Measurements from ENCODE around the gene NOXO1.

The NOXO1 gene

GRCh38 chr16:1997494-1998359 lies 16.5 kb upstream of the NOXO1 start:
- DNase-seq (ENCODE audit: low read depth in 3 of 3), result no peak

GRCh38 chr16:1993731-1994131 lies 12.5 kb upstream of the NOXO1 start:
- no peak for DNase-seq (ENCODE audit: low read depth in 3 of 3)

GRCh38 chr16:1992704-1993317 lies 11.5 kb upstream of the NOXO1 start:
- no peak for DNase-seq (ENCODE audit: low read depth in 3 of 3)

- peak; percentile 97 to 98 (median 97) for DNase-seq (ENCODE audit: low read depth in 3 of 3)
Observed at GRCh38 chr16:1991948-1992703, 10.9 kb upstream of the NOXO1 start.

GRCh38 chr16:1991588-1991947 lies 10.3 kb upstream of the NOXO1 start:
- DNase-seq (ENCODE audit: low read depth in 3 of 3), result no peak

- no peak for DNase-seq (ENCODE audit: low read depth in 3 of 3)
Observed at GRCh38 chr16:1991135-1991551, 9.9 kb upstream of the NOXO1 start.

- DNase-seq (ENCODE audit: low read depth in 3 of 3), result no peak
Observed at GRCh38 chr16:1990351-1991134, 9.3 kb upstream of the NOXO1 start.

GRCh38 chr16:1990101-1990350 lies 8.8 kb upstream of the NOXO1 start:
- no peak for DNase-seq (ENCODE audit: low read depth in 3 of 3)

GRCh38 chr16:1989209-1990100 lies 8.2 kb upstream of the NOXO1 start, which contains the start of gene SYNGR3:
Gene SYNGR3, plus strand, starts transcription at chr16:1989970. Its CDS starts 133 bp downstream, at chr16:1990103.
- DNase-seq (ENCODE audit: low read depth in 3 of 3), result no peak

GRCh38 chr16:1987198-1987597 lies 5.9 kb upstream of the NOXO1 start:
- DNase-seq (ENCODE audit: low read depth in 3 of 3), result no peak

GRCh38 chr16:1985466-1986150 lies 4.3 kb upstream of the NOXO1 start:
- no peak for DNase-seq (ENCODE audit: low read depth in 3 of 3)

- DNase-seq (ENCODE audit: low read depth in 3 of 3), result no peak
Observed at GRCh38 chr16:1984347-1985225, 3.3 kb upstream of the NOXO1 start.

GRCh38 chr16:1983544-1984346 lies 2.5 kb upstream of the NOXO1 start, which contains the start of gene GFER:
Gene GFER, plus strand, starts transcription at chr16:1984193. Its CDS starts 26 bp downstream, at chr16:1984219.
- peak in 2 of 3 donors; percentile 66 to 67 for DNase-seq (ENCODE audit: low read depth in 3 of 3)

GRCh38 chr16:1982991-1983543 lies 1.8 kb upstream of the NOXO1 start:
- no peak for DNase-seq (ENCODE audit: low read depth in 3 of 3)

- no peak for DNase-seq (ENCODE audit: low read depth in 3 of 3)
Observed at GRCh38 chr16:1982013-1982433, 754 bp upstream of the NOXO1 start.

GRCh38 chr16:1980770-1981087 lies 540 bp downstream of the NOXO1 start:
- DNase-seq (ENCODE audit: low read depth in 3 of 3), result no peak

- no peak for DNase-seq (ENCODE audit: low read depth in 3 of 3)
Observed at GRCh38 chr16:1980030-1980769, 1.1 kb downstream of the NOXO1 start.

Data from stimulated activated CD4-positive, alpha-beta T cell treated with anti-CD3 and anti-CD28 coated beads, TNF-alpha, amount 100 ng/mL, for 48 hours (primary cell).